SJSA1 (cell line): Measurements from ENCODE around the gene DNAJC22. TPM values are rescaled to one million over a fixed set of nuclear protein-coding genes. Genes with fewer than 3 reads are reported as not detected.
A peak's percentile ranks its signal among the peaks of the same experiment; 100 is the strongest.

Experiments
- DNase-seq, 2 experiments: peaks; one replicate each; pipeline ENCODE4 v3.0.0-alpha.2; 2015 to 2020; ENCODE audit warnings: low spot score in 2 of 2, low read depth in 1 of 2
- H3K27ac ChIP-seq: fragments of 250-450 bp; sonication (Bioruptor Pico); 2 replicates; pipeline ENCODE4 v1.5.1; 2020; ENCODE audit warnings: mild to moderate bottlenecking, moderate library complexity
- H3K27me3 ChIP-seq: fragments of 250-450 bp; sonication (Bioruptor Pico); replicated peaks from 2 replicates; pipeline ENCODE4 v1.5.1; 2020; ENCODE audit warnings: mild to moderate bottlenecking, moderate library complexity
- H3K36me3 ChIP-seq: fragments of 250-450 bp; sonication (Bioruptor Pico); 2 replicates; pipeline ENCODE4 v1.5.1; 2020; ENCODE audit warnings: mild to moderate bottlenecking
- H3K4me1 ChIP-seq: fragments of 250-450 bp; sonication (Bioruptor Pico); replicated peaks from 2 replicates; pipeline ENCODE4 v1.6.1; 2021; ENCODE audit warnings: mild to moderate bottlenecking
- H3K4me3 ChIP-seq: fragments of 250-450 bp; sonication (Bioruptor Pico); 2 replicates; pipeline ENCODE4 v1.5.1; 2020; ENCODE audit warnings: mild to moderate bottlenecking
- H3K9me3 ChIP-seq: fragments of 250-450 bp; sonication (Bioruptor Pico); replicated peaks from 2 replicates; pipeline ENCODE4 v1.5.1; 2020; ENCODE audit warnings: mild to moderate bottlenecking
- total RNA-seq: library from RNA; depleted of rRNA; stranded (reverse); fragments of >200 nt; shearing (Covaris generic); gene quantifications from 2 replicates; pipeline ENCODE4 v1.2.3, GENCODE V29; 2014

DNAJC22 gene
- total RNA-seq, 1 experiment from 2014 or later: 6.3 TPM

- Histone ChIP-seq H3K27me3 (peaks cover 8% of the 10 kb centered on the region; the same call in 1 of the 2 replicates), H3K27ac (no peak overlapping the region), H3K4me3 (no peak overlapping the region), H3K36me3 (peaks cover 9% of the 10 kb centered on the region), H3K9me3 (no peaks in the 10 kb centered on the region), H3K4me1 (peaks cover 7% of the 10 kb centered on the region)
- DNase-seq: no peak
Measured at GRCh38 chr12:49335118-49335954, 11.4 kb upstream of the DNAJC22 start.

DNA sequence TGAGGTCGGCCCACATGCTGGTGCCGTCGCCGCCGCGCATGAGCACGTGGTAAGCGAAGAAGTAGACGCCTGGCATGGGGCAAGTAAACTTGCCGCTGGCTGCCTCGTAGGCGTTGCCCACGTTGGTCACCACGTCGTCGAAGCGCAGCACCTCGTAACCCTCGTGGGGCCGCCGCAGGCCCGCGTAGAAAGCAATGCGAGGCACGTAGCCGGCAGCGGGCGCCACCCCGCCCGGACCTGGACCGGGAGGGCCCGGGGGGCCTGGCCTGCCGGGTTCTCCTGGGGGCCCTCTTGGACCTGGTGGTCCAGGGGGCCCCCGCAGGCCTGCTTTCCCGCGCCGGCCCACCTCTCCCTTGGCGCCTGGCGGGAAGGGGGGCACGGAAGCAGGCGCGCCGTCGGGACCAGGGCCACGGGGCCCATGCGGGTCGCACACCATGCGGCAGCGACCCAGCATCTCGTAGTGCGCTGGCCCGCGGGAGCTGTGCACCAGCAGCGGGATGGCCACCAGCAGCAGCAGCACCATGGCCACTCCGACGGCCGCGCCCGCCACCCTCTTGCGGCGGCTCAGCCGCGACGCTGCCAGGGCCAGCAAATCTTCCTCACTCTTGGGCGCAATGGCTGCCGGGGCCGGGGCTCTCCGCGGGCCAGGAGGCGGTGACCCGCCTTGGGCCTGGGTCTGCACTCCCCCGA is 10.6 kb upstream of the DNAJC22 start:
- peaks cover 8% of the 10 kb centered on the region; the same call in 1 of the 2 replicates for H3K27me3 ChIP-seq
- peak overlapping the region; percentile 37 for H3K4me3 ChIP-seq
- H3K9me3 ChIP-seq: no peaks in the 10 kb centered on the region

DNA sequence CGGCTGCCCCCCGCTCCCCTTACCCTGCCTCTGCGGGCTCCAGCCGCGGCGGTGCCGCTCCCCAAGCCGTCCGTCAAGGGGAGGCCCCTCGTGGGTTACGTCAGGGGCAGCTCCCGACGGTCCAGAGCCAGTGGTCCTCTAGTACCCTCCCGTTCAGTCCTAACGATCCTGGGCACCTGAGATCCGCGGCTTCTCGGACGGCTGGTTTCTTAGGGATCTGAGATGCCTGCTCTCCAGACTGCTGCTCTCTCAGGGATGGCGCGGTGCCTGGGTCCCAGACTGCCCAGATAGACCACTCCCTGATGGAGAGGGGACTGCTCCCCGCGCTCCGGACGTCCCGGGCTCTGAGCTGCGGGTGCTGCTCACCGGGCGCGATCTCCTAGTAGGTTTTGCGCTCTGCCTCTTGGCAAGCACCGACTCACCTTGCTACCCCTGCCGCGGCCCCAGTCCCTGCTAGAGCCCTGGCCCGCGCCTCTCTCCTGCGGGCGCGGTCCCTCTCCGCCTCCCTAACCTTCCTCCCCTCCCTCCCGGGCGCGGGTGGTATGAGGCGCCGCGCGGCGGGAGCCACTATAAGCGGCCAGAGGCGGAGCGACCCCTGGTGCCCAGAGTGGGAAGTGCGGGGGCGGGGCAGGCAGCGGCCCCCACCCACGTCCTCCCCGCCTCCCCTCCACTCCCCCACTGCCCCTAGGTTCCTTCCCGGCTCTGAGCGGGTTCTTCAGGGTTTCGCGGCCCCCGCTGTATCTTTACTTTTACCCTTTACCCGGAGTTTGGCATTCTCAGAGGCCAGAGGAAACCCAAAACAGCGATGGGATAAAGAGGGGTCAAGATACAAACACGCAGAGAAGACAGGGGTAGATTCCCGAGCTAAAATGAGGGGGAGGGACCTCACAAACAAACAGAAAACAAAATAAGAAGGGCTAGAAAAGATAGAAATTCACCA is 9.8 kb upstream of the DNAJC22 start, which contains the start of gene C1QL4:
Gene C1QL4 (minus strand): TSS at position 544 of the 940 bp plus-strand sequence. CDS start 711 bp downstream, outside the sequence.
- Histone ChIP-seq H3K36me3 (no peaks in the 10 kb centered on the region), H3K9me3 (no peaks in the 10 kb centered on the region), H3K4me1 (peaks cover 7% of the 10 kb centered on the region), H3K27me3 (peaks cover 10% of the 10 kb centered on the region), H3K27ac (no peak within 1 kb of the TSS), H3K4me3 (peak within 1 kb of the TSS; percentile 37)
- peak; percentile 68 to 87 for DNase-seq

More for the DNA sequence above, 10.6 kb upstream of the DNAJC22 start:
- DNase-seq: no peak
- no peak overlapping the region for H3K27ac ChIP-seq
- peaks cover 3% of the 10 kb centered on the region for H3K36me3 ChIP-seq
- H3K4me1 ChIP-seq: peaks cover 7% of the 10 kb centered on the region

DNA sequence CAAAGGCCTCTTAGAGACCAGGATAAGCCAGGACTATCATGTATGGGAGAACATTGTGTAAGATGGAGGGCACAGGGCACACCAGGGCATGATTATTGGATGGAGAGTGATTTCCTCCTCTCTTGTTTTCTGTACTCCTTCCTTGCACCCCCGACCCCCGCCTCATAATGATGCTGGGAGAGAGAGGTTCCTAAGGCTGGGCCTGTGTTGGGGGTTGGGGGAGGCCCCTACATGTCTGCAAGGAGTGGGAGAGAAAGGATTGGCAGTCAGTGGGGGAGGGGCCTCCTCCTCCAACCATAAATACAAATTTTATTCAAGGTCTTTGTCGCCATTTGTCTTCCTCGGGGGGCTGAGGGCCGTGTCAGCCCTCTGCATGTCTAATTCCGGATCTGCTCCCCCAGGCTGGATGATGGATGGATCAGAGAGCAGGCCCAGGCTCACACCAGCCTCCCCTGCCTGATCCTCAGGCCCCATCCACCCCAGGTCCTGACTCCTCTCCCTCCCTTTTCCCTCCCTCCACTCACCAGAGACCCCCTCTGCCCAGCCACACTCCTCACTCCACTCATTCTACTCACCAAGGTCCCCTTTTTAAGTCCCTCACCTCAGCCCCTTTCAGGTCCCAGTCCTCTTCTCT is 7.7 kb upstream of the DNAJC22 start:
- Histone ChIP-seq H3K4me3 (no peak overlapping the region), H3K4me1 (peaks cover 24% of the 10 kb centered on the region), H3K9me3 (no peaks in the 10 kb centered on the region), H3K27me3 (peaks cover 21% of the 10 kb centered on the region), H3K36me3 (no peaks in the 10 kb centered on the region), H3K27ac (no peak overlapping the region)
- no peak for DNase-seq

GRCh38 chr12:49339464-49339861 is 7.2 kb upstream of the DNAJC22 start:
- Histone ChIP-seq H3K4me3 (no peak overlapping the region), H3K4me1 (peaks cover 25% of the 10 kb centered on the region), H3K27ac (no peak overlapping the region), H3K36me3 (no peaks in the 10 kb centered on the region), H3K27me3 (peaks cover 21% of the 10 kb centered on the region), H3K9me3 (no peaks in the 10 kb centered on the region)
- no peak for DNase-seq

GRCh38 chr12:49340095-49340870 is 6.4 kb upstream of the DNAJC22 start:
- Histone ChIP-seq H3K9me3 (no peaks in the 10 kb centered on the region), H3K36me3 (no peaks in the 10 kb centered on the region), H3K4me3 (no peak overlapping the region), H3K27me3 (peaks cover 24% of the 10 kb centered on the region), H3K4me1 (peaks cover 25% of the 10 kb centered on the region), H3K27ac (no peak overlapping the region)
- no peak for DNase-seq

- no peak overlapping the region for H3K27ac ChIP-seq
- no peak overlapping the region for H3K4me3 ChIP-seq
- H3K36me3 ChIP-seq: no peaks in the 10 kb centered on the region
- no peak for DNase-seq
- H3K9me3 ChIP-seq: no peaks in the 10 kb centered on the region
- peaks cover 33% of the 10 kb centered on the region for H3K27me3 ChIP-seq
- peaks cover 32% of the 10 kb centered on the region for H3K4me1 ChIP-seq
Measured at GRCh38 chr12:49340971-49341776, 5.5 kb upstream of the DNAJC22 start.

DNA sequence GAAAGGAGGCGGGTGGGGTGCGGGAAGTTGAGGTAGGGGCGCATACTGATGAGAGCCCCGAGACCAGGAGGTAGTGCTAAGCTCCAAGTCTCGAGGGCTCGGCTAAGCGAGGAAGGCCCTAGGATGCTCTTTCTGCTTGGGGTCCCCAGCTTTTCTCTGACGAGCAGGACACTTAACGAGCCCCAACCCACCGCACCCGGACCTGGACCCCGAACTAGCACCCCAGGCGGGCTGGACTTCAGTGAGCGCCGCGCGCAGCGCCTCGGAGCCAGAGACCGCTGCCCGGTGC is 5.0 kb upstream of the DNAJC22 start:
- no peaks in the 10 kb centered on the region for H3K36me3 ChIP-seq
- H3K27me3 ChIP-seq: peaks cover 33% of the 10 kb centered on the region
- H3K9me3 ChIP-seq: no peaks in the 10 kb centered on the region
- H3K27ac ChIP-seq: no peak overlapping the region
- H3K4me1 ChIP-seq: peaks cover 33% of the 10 kb centered on the region
- no peak overlapping the region for H3K4me3 ChIP-seq
- no peak for DNase-seq

- Histone ChIP-seq H3K4me3 (peak overlapping the region; percentile 26), H3K27ac (no peak overlapping the region), H3K36me3 (no peaks in the 10 kb centered on the region), H3K4me1 (peaks cover 36% of the 10 kb centered on the region), H3K27me3 (peaks cover 36% of the 10 kb centered on the region), H3K9me3 (no peaks in the 10 kb centered on the region; the same call in 1 of the 2 replicates)
- DNase-seq: peak; percentile 72 to 90
Measured at GRCh38 chr12:49342066-49342913, 4.4 kb upstream of the DNAJC22 start.

GRCh38 chr12:49342914-49343731 is 3.6 kb upstream of the DNAJC22 start:
- Histone ChIP-seq H3K36me3 (no peaks in the 10 kb centered on the region), H3K4me1 (peaks cover 44% of the 10 kb centered on the region), H3K9me3 (no peaks in the 10 kb centered on the region; the same call in 1 of the 2 replicates), H3K27ac (no peak overlapping the region), H3K27me3 (peaks cover 39% of the 10 kb centered on the region), H3K4me3 (peak overlapping the region; percentile 26)
- no peak for DNase-seq
